ENCODE results near the gene TMEM134. TPM values are rescaled to one million over a fixed set of nuclear protein-coding genes. Genes with fewer than 3 reads are reported as not detected.

The TMEM134 gene
- total and polyA plus RNA-seq, 2 donors (not counting 3 experiments of a cell fraction or from before 2014, with no cell fraction given), result 33.4 to 207 TPM

DNA sequence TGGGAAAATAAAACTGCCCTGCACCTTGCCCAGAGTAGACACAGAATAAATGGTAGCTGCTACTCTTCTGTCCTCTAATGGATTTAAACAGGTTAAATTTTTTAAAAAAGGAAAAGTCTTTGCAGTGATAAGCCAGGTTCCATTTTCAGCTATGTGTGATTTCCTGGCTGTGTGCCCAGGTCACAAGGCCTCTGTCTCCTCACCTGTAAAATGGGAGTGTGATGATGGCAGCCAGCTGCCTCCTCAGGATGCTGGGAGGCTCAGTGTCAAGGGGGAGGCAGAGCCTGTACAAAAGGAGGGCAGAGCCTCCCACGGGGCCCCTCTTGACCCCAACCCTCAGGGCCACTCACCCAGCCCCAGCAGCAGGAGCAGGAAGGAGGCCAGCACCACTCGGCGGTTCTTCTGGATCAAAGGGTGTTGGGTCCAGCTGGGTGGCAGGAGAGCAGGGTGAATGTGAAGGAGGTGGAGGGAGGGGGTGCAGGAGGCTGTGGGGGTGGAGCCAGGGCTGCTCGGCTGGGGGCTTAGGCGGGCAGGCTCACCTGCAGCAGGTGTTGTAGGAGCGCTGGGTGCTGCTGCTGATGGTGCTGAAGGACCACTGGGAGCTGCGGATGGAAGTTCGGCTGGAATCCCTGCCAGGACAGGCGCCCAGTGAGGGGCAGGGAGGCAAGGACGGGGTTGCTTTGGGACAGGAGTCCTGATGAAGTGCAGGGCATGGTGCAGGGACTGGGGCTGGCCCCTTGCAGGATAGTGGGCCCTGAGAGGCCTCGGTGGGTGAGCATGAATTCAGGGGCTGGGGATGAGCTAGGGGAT is 1.9 kb downstream of the TMEM134 start:
- H3K4me2 ChIP-seq (ENCODE audit: insufficient read depth, low read length), result no peak overlapping the region
- FAIRE-seq (no peak), DNase-seq (ENCODE audit: low read depth, low spot score) (no peak)
- BruUV-seq (replicated peaks), result no TSS peak
- no peaks in the 10 kb centered on the region for H3K9me1 ChIP-seq (replicated peaks; ENCODE audit: control insufficient read depth, extremely low read depth, insufficient read depth, low read length)
- H3K36me3 ChIP-seq (ENCODE audit: control insufficient read depth in 2 of 2, extremely low read depth in 1 of 2, insufficient read depth in 2 of 2, low read length in 2 of 2), result no peaks in the 10 kb centered on the region
- POLR2A ChIA-PET, result no interaction called here
- H3K4me3 ChIP-seq (replicated peaks in 1 of 3; ENCODE audit: insufficient read depth in 1 of 3, low read depth in 1 of 3, low read length in 3 of 3), result no peak overlapping the region
- intact Hi-C loops (cut with micrococcal nuclease), result loop anchor here (5.0 kb wide), 1 partner anchor 95 kb away; no protein-coding TSS in a partner anchor
- no peaks in the 10 kb centered on the region for H3K79me2 ChIP-seq (ENCODE audit: control insufficient read depth, insufficient read depth, low read length)
- dilution Hi-C loops (cut with MboI; ENCODE audit: extremely low pct_ligation_motif_present, low sequenced_read_pairs), result no loop called here
- no peaks in the 10 kb centered on the region for H4K20me1 ChIP-seq (replicated peaks; ENCODE audit: control insufficient read depth, extremely low read depth, insufficient read depth, low read length)
- H2AFZ ChIP-seq (ENCODE audit: low read depth, low read length), result no peak overlapping the region
- H3K27ac ChIP-seq (ENCODE audit: insufficient read depth, low read depth, low read length), result no peak overlapping the region
- CTCF ChIA-PET, result interaction anchor here (1.6 to 2.6 kb wide), 2 partner anchors 16 to 66 kb away, joined by 4 to 26 read pairs; partner anchors contain the start of genes AIP and PPP1CA
- H3K9me3 ChIP-seq (replicated peaks; ENCODE audit: control insufficient read depth, insufficient read depth, low read length), result no peaks in the 10 kb centered on the region
- no peaks in the 10 kb centered on the region for H3K27me3 ChIP-seq (ENCODE audit: control insufficient read depth in 2 of 2, insufficient read depth in 2 of 2, low read length in 2 of 2)
- H3K4me1 ChIP-seq (ENCODE audit: control insufficient read depth, extremely low read depth, insufficient read depth, low read length), result peaks cover 19% of the 10 kb centered on the region
- H3K9ac ChIP-seq (replicated peaks; ENCODE audit: extremely low read depth, insufficient read depth, low read length), result no peak overlapping the region
- TF ChIP-seq POLR2AphosphoS5 (IDR thresholded peaks at IDR 0.05; ENCODE audit: insufficient read depth, low read depth, low read length), result no peak
- no peak for TF ChIP-seq MYC (IDR thresholded peaks at IDR 0.05; ENCODE audit: low read depth, low read length)
- TF ChIP-seq CTCF (IDR thresholded peaks at IDR 0.05; ENCODE audit: extremely low read depth in 1 of 2, insufficient read depth in 1 of 2, low read depth in 1 of 2, low read length in 2 of 2), result no peak
- no peak for TF ChIP-seq FOS (IDR thresholded peaks at IDR 0.05; ENCODE audit: borderline replicate concordance, insufficient read depth, low read length)
- TF ChIP-seq POLR2A (IDR thresholded peaks at IDR 0.05; ENCODE audit: low read depth, low read length), result no peak
- TF ChIP-seq, protein P1, sequence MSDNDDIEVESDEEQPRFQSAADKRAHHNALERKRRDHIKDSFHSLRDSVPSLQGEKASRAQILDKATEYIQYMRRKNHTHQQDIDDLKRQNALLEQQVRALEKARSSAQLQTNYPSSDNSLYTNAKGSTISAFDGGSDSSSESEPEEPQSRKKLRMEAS (IDR thresholded peaks at IDR 0.05; ENCODE audit: insufficient read depth, insufficient read length), result no peak
- no peak for TF ChIP-seq EZH2 (IDR thresholded peaks at IDR 0.05; ENCODE audit: borderline replicate concordance, low read depth, low read length, severe bottlenecking)
- no peak for TF ChIP-seq JUN (IDR thresholded peaks at IDR 0.05; ENCODE audit: borderline replicate concordance, insufficient read depth, insufficient read length, low read depth)
- no peak for TF ChIP-seq GATA2 (IDR thresholded peaks at IDR 0.05; ENCODE audit: insufficient read depth, insufficient read length, low read depth, low read length)
